Uterus (tissue), 4 donors: ENCODE results near the gene MRPL9. TPM values are rescaled to one million over a fixed set of nuclear protein-coding genes. Genes with fewer than 3 reads are reported as not detected.
"Not testable (repeated sequence)": the region's sequence is repeated elsewhere in the genome, so short reads cannot be mapped to it uniquely, and the experiment has no call there.

ENCODE experiments used
- DNase-seq, 2 donors: peaks; one replicate each; pipeline ENCODE4 v3.0.0-alpha.2; 2019 to 2020
- H3K27ac ChIP-seq, 2 donors: fragments of 200-600 bp; sonication (generic); 1 replicate in 1 of 2; 2 replicates in 1 of 2; pipeline ENCODE4 v1.5.1; 2016 to 2018
- H3K27me3 ChIP-seq, 2 donors: fragments of 200-600 bp; sonication (generic); one replicate each; pipeline ENCODE4 v1.5.1; 2018 to 2019; ENCODE audit warnings: control low read depth in 1 of 2
- H3K36me3 ChIP-seq, 2 donors: fragments of 200-600 bp; sonication (generic); one replicate each; pipeline ENCODE4 v1.5.1; 2019; ENCODE audit warnings: control low read depth in 1 of 2
- H3K4me1 ChIP-seq, 2 donors: fragments of 200-600 bp; sonication (generic); one replicate each; pipeline ENCODE4 v1.5.1; 2018 to 2019; ENCODE audit warnings: control low read depth in 1 of 2
- H3K4me3 ChIP-seq, 2 donors: fragments of 200-600 bp; sonication (generic); 1 replicate in 1 of 2; 2 replicates in 1 of 2; pipeline ENCODE4 v1.5.1; 2018 to 2019; ENCODE audit warnings: mild to moderate bottlenecking in 1 of 2
- H3K9me3 ChIP-seq, 2 donors: fragments of 200-600 bp; sonication (generic); one replicate each; pipeline ENCODE4 v1.5.1; 2019; ENCODE audit warnings: control low read depth in 1 of 2
- POLR2A ChIP-seq, 2 donors: fragments of 450-650 bp; IDR thresholded peaks; one replicate each; pipeline ENCODE4 v1.6.1; 2016; ENCODE audit warnings: antibody characterized with exemption in 2 of 2, mild to moderate bottlenecking in 1 of 2, moderate library complexity in 1 of 2
- intact Hi-C: fragments of 100-400 bp; cut with DNase I; formaldehyde crosslinking; loops from one replicate; pipeline ENCODE4 v1.15.1; 2023; ENCODE audit warnings: low total_unique reads
- total RNA-seq, 4 donors: library from RNA; depleted of rRNA in 3 of 4; stranded (reverse); fragments of >200 nt in 3 of 4; gene quantifications; one replicate each; pipeline versions ENCODE4 v1.1.0 to v1.2.4, GENCODE V29; 2014 to 2023
- TF ChIP-seq, protein P1 (sequence below), 4 experiments: fragments of 200-600 bp in 2 of 4; fragments of 450-650 bp in 2 of 4; sonication (generic) in 2 of 4; IDR thresholded peaks; one replicate each; pipeline ENCODE4 v1.5.1; 2016 to 2019; ENCODE audit warnings: antibody characterized with exemption in 4 of 4, mild to moderate bottlenecking in 2 of 4, moderate library complexity in 1 of 4
- donor health status: DM: yes; HTN: yes; CAD: no.

Gene MRPL9
- total RNA-seq, 4 donors from 2014 or later, result 54.1 to 88.9 (median 61.8) TPM

GRCh38 chr1:151776665-151777062, 13.4 kb upstream of the MRPL9 start:
- intact Hi-C loops, result no loop called here
- TF ChIP-seq POLR2A (IDR thresholded peaks at IDR 0.05), result no peak
- H3K27me3 ChIP-seq, result no peaks in the 10 kb centered on the region
- no peaks in the 10 kb centered on the region for H3K9me3 ChIP-seq
- no peaks in the 10 kb centered on the region for H3K36me3 ChIP-seq
- no peaks in the 10 kb centered on the region for H3K4me1 ChIP-seq
- H3K4me3 ChIP-seq, result no peak overlapping the region
- no peak overlapping the region for H3K27ac ChIP-seq
- DNase-seq, result no peak

DNA sequence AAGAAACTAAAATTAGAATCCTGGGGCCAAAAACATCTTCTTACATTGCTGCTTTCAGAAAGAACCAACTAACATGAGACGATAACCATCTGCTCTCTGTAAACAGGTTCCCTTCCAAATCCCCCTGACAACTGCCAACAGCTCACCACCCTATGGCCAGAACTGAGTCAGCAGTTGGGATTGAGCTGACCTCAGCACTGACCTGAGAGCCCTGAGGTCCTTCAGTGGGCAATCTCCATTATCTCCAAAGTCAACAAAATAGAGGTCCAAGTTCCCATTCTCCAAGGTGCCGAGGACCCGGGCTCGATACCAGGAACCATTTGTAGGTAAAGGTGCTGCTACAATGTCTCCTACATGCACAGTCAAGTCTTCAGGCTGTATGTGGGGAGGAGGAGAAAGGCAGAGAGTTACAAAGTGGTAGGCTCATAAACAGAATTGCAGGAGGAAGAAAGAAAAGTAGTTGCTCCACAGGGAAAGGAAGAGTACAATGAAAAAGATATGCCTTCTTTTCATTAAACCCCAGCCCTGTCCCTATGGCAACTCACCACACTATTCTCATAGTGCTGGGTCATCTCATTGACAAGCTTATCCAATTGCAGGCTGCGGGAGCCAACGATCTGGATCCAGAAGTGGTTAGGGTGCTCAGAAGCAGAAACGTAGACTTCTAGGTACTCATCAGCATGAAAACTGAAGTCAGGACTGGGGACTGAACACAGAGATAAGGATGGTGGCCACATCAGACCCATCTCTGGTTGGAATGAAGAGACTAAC, 12.8 kb upstream of the MRPL9 start:
- TF ChIP-seq POLR2A (IDR thresholded peaks at IDR 0.05), result no peak
- Histone ChIP-seq H3K36me3 (no peaks in the 10 kb centered on the region), H3K9me3 (no peaks in the 10 kb centered on the region), H3K4me1 (no peaks in the 10 kb centered on the region), H3K4me3 (no peak overlapping the region), H3K27ac (no peak overlapping the region), H3K27me3 (no peaks in the 10 kb centered on the region)
- intact Hi-C loops, result no loop called here
- DNase-seq, result no peak

DNA sequence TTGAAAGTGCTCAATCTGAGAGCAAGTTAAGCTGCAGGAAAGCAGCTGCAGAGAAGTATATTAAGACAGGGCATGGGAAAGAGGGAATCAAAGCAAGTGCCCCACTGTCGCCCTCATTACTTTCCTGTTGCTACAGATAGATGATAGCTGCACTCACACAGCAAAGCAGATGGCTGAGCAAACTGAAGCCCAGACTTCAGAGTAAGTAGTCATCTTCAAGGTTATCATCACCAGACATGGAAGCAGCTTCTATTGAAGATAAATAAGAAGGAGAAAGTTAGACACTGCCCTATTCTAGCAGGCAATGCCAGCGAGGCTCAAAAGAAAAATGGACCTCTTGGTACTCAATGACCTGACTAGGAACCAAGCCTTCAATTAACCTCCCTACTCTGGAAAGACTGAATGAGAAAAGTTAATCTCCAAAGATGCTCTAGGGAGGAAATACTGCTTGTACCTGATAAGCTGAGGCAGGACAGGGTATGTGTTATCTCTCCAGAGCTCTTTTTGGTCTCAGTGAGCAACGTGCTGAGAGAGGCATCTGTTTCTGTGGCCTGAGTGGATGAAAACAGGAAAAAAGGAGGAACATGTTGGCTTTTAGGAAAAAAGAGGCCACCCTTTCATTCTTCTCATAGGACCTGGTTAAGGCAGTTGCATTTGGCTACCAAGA, 11.1 kb upstream of the MRPL9 start:
- H3K9me3 ChIP-seq, result no peaks in the 10 kb centered on the region
- intact Hi-C loops, result no loop called here
- H3K4me3 ChIP-seq, result no peak overlapping the region
- no peak for DNase-seq
- no peak for TF ChIP-seq POLR2A (IDR thresholded peaks at IDR 0.05)
- TF ChIP-seq, protein P1, sequence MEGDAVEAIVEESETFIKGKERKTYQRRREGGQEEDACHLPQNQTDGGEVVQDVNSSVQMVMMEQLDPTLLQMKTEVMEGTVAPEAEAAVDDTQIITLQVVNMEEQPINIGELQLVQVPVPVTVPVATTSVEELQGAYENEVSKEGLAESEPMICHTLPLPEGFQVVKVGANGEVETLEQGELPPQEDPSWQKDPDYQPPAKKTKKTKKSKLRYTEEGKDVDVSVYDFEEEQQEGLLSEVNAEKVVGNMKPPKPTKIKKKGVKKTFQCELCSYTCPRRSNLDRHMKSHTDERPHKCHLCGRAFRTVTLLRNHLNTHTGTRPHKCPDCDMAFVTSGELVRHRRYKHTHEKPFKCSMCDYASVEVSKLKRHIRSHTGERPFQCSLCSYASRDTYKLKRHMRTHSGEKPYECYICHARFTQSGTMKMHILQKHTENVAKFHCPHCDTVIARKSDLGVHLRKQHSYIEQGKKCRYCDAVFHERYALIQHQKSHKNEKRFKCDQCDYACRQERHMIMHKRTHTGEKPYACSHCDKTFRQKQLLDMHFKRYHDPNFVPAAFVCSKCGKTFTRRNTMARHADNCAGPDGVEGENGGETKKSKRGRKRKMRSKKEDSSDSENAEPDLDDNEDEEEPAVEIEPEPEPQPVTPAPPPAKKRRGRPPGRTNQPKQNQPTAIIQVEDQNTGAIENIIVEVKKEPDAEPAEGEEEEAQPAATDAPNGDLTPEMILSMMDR (IDR thresholded peaks at IDR 0.05), result no peak
- no peak overlapping the region for H3K27ac ChIP-seq
- no peaks in the 10 kb centered on the region for H3K36me3 ChIP-seq
- H3K4me1 ChIP-seq, result no peaks in the 10 kb centered on the region
- no peaks in the 10 kb centered on the region for H3K27me3 ChIP-seq

GRCh38 chr1:151773702-151774101, 10.4 kb upstream of the MRPL9 start:
- intact Hi-C loops, result no loop called here
- Histone ChIP-seq H3K9me3 (no peaks in the 10 kb centered on the region), H3K27me3 (no peaks in the 10 kb centered on the region), H3K36me3 (no peaks in the 10 kb centered on the region), H3K4me3 (no peak overlapping the region), H3K4me1 (no peaks in the 10 kb centered on the region), H3K27ac (no peak overlapping the region)
- no peak for DNase-seq
- no peak for TF ChIP-seq POLR2A (IDR thresholded peaks at IDR 0.05)
- TF ChIP-seq, protein P1 (IDR thresholded peaks at IDR 0.05), result no peak

DNA sequence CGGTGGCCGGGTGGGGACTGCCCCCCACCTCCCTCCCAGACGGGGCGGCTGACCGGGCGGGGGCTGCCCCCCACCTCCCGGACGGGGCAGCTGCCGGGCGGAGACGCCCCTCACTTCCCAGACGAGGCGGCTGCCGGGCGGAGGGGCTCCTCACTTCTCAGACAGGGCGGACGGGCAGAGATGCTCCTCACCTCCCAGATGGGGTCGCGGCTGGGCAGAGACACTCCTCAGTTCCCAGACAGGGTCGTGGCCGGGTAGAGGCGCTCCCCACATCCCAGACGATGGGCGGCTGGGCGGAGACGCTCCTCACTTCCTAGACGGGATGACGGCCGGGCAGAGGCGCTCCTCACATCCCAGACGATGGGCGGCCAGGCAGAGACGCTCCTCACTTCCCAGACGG, 6.0 kb upstream of the MRPL9 start:
- H3K9me3 ChIP-seq, H3K36me3 ChIP-seq, H3K27ac ChIP-seq, DNase-seq, H3K4me1 ChIP-seq, intact Hi-C loops, H3K4me3 ChIP-seq, H3K27me3 ChIP-seq: not testable (repeated sequence)

- H3K9me3 ChIP-seq, intact Hi-C loops, H3K36me3 ChIP-seq, H3K4me3 ChIP-seq, H3K27ac ChIP-seq, DNase-seq, H3K27me3 ChIP-seq, H3K4me1 ChIP-seq: not testable (repeated sequence)
Measured at GRCh38 chr1:151768351-151769066, 5.2 kb upstream of the MRPL9 start.

DNA sequence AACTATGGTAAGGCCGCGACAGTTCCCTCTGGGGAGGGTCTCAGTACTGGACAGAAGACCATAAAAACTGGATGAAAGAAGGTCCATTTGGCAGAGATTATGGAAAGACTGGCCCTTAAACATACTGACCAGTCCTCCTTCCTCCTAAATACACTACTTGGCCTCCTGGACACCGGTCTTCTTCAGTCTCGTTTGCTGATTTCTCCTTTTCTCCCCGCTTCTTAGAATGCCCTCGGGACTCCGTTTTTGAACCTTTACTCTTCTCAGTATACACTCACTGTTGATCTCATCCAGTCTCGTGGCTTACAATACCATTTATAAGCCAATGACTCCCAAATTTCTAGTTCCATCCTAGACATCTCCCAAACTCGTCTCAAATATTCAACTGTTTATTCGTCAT, 694 bp upstream of the MRPL9 start:
- DNase-seq, result no peak
- intact Hi-C loops, result no loop called here
- Histone ChIP-seq H3K4me3 (peak overlapping the region; percentile 89 to 90), H3K4me1 (no peaks in the 10 kb centered on the region), H3K9me3 (no peaks in the 10 kb centered on the region), H3K27me3 (no peaks in the 10 kb centered on the region), H3K36me3 (no peaks in the 10 kb centered on the region), H3K27ac (peak overlapping the region; percentile 89 to 91)
- TF ChIP-seq, protein P1 (IDR thresholded peaks at IDR 0.05), result no peak
- no peak for TF ChIP-seq POLR2A (IDR thresholded peaks at IDR 0.05)
